Astrocyte of the spinal cord (primary cell): ENCODE measurements around the gene TBCCD1.

Source experiments
- DNase-seq: peaks from one replicate; pipeline ENCODE4 v3.0.0; 2011; ENCODE audit warnings: low read depth, low spot score
- H3K4me3 ChIP-seq: 2 replicates; pipeline ENCODE4 v1.5.1; 2011; ENCODE audit warnings: low read depth, mild to moderate bottlenecking, low read length, moderate library complexity
- CTCF ChIP-seq: IDR thresholded peaks from 2 replicates; pipeline ENCODE4 v1.5.1; 2012; ENCODE audit warnings: low read depth, mild to moderate bottlenecking, low read length, inconsistent platforms
- in situ Hi-C: cut with HindIII; loops from 2 replicates; pipeline ENCODE4 v1.10.0; 2017; ENCODE audit warnings: low sequenced_read_pairs

Gene TBCCD1

GRCh38 chr3:186530415-186530814 is 36.7 kb downstream of the TBCCD1 start:
- in situ Hi-C loops: loop anchor here (25.0 kb wide), 2 partner anchors 243 to 543 kb away; no protein-coding TSS in a partner anchor
- H3K4me3 ChIP-seq: no peak overlapping the region
- TF ChIP-seq CTCF: no peak
- DNase-seq: no peak

GRCh38 chr3:186529201-186529999 is 37.7 kb downstream of the TBCCD1 start:
- no peak for DNase-seq
- TF ChIP-seq CTCF: no peak
- no peak overlapping the region for H3K4me3 ChIP-seq
- in situ Hi-C loops: loop anchor here (25.0 kb wide), 2 partner anchors 242 to 542 kb away; no protein-coding TSS in a partner anchor

- in situ Hi-C loops: loop anchor here (25.0 kb wide), 2 partner anchors 239 to 539 kb away; no protein-coding TSS in a partner anchor
- no peak for TF ChIP-seq CTCF
- no peak for DNase-seq
- H3K4me3 ChIP-seq: no peak overlapping the region
These were observed 40.9 kb downstream of the TBCCD1 start for GRCh38 chr3:186526256-186526606.

GRCh38 chr3:186525369-186526255 is 41.5 kb downstream of the TBCCD1 start:
- no peak for DNase-seq
- in situ Hi-C loops: loop anchor here (25.0 kb wide), 2 partner anchors 238 to 538 kb away; no protein-coding TSS in a partner anchor
- H3K4me3 ChIP-seq: no peak overlapping the region
- TF ChIP-seq CTCF: no peak

- no peak for TF ChIP-seq CTCF
- in situ Hi-C loops: loop anchor here (25.0 kb wide), 2 partner anchors 237 to 537 kb away; no protein-coding TSS in a partner anchor
- H3K4me3 ChIP-seq: no peak overlapping the region
- DNase-seq: no peak
These were observed 42.5 kb downstream of the TBCCD1 start for GRCh38 chr3:186524616-186525015.

- no peak for DNase-seq
- in situ Hi-C loops: no loop called here
- no peak overlapping the region for H3K4me3 ChIP-seq
- no peak for TF ChIP-seq CTCF
These were observed 43.7 kb downstream of the TBCCD1 start for GRCh38 chr3:186523434-186523833.
